ENCODE measurements around the gene ACKR2. TPM values are rescaled to one million over a fixed set of nuclear protein-coding genes. Genes with fewer than 3 reads are reported as not detected.

ACKR2 gene
- total and polyA plus RNA-seq, 2 of the 13 experiments (the other 11 are each of a cell fraction or from before 2014, with no cell fraction given), result 1.1 to 1.9 TPM

DNA sequence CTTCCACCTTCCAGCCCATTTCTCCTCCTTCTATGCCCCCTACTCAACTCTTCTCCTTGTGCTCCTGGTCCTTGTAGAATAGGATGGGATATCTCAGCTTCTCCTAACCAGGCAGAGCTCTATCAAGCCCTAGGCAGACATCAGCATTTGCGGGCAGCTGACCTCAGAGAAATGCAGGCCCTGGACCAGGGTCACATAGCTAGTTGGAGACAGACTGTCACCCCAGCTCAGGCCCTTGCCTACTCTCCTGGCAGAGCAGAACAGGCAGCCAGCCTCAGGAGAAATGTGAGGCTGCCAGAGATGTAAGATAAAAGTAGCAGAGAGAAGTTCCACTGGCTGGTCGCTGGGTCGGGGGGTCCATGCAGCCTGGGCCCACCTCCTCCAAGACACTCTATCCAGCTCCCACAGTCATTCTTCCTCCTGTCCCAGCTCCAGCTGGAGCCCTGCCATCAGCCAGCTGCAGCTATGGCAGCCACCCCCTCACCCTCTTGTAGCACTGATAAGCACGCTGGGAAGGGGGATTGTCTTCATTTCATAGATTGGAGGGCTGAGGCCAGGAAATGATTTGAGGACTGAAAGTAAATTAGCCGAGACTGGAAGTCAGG is 62.4 kb downstream of the ACKR2 start (continued):
- TF ChIP-seq, protein P1, sequence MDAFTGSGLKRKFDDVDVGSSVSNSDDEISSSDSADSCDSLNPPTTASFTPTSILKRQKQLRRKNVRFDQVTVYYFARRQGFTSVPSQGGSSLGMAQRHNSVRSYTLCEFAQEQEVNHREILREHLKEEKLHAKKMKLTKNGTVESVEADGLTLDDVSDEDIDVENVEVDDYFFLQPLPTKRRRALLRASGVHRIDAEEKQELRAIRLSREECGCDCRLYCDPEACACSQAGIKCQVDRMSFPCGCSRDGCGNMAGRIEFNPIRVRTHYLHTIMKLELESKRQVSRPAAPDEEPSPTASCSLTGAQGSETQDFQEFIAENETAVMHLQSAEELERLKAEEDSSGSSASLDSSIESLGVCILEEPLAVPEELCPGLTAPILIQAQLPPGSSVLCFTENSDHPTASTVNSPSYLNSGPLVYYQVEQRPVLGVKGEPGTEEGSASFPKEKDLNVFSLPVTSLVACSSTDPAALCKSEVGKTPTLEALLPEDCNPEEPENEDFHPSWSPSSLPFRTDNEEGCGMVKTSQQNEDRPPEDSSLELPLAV (CRISPR knock-in tag; conservative IDR thresholded peaks at IDR 0.05; ENCODE audit: low read depth), result no peak
- no peak for TF ChIP-seq ARNTL (CRISPR knock-in tag; IDR thresholded peaks at IDR 0.05)
- TF ChIP-seq EEA1 (CRISPR knock-in tag; IDR thresholded peaks at IDR 0.05; ENCODE audit: borderline replicate concordance), result no peak

DNA sequence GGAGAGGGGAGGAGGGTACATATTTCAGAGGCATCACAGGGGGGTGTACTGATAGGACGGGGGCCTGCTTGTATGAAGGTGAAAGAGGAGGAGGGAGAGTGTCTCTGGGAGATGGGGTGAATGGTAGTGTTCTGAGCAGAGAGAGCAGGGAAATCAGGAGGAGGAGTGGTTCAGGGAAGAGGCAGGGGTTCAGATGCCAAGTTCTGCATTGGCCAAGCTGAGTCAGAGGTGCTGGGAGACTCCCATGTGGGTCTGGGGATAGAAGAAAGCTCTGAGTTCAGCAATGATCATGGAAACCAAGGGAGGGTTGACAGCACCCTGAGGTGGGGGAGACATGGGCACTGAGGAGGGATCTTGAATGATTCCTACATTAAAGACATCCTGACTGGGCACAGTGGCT is 63.5 kb downstream of the ACKR2 start:
- FAIRE-seq, result no peak
- H3K27me3 ChIP-seq (ENCODE audit: control insufficient read depth in 1 of 2, insufficient read depth in 2 of 2, low read length in 2 of 2), result no peaks in the 10 kb centered on the region
- WGBS (ENCODE audit: low lambda C conversion rate), result 93% methylated on average over 1 of the region's 1 CpG

More for the DNA sequence above, 63.5 kb downstream of the ACKR2 start:
- TF ChIP-seq SMAD9 (CRISPR knock-in tag; IDR thresholded peaks at IDR 0.05) (no peak), CCAR2 (optimal IDR thresholded peaks at IDR 0.05; ENCODE audit: low read depth, low read length) (no peak), ZNF350 (CRISPR knock-in tag; IDR thresholded peaks at IDR 0.05; ENCODE audit: borderline replicate concordance, low read depth) (no peak), NR2C2 (CRISPR knock-in tag; IDR thresholded peaks at IDR 0.05; ENCODE audit: borderline replicate concordance) (no peak)
- no peak overlapping the region for H3K4me2 ChIP-seq (ENCODE audit: low read depth, low read length)
- intact Hi-C loops (cut with micrococcal nuclease; ENCODE audit: unreplicated experiment) (no loop called here), in situ Hi-C loops (cut with HindIII; ENCODE audit: extremely low pct_ligation_motif_present, low pct_unique_long_range_greater_than_20kb) (no loop called here)
- no peak overlapping the region for H3K27ac ChIP-seq (ENCODE audit: extremely low read length, insufficient read depth, low read length)
- ChIA-PET CTCF (ENCODE audit: low intra/inter-chr PET ratio, low total read pairs) (no interaction called here), POLR2A (interaction anchor here (1.0 to 1.4 kb wide), 2 partner anchors 20 to 68 kb away, joined by 3 to 4 read pairs; partner anchors contain the start of gene HIGD1A)
- BruUV-seq (replicated peaks), result no TSS peak
- peaks cover 61% of the 10 kb centered on the region for H3K4me1 ChIP-seq (ENCODE audit: insufficient read depth, low read length)
- no peak overlapping the region for H3K4me3 ChIP-seq (replicated peaks in 1 of 3; ENCODE audit: insufficient read depth in 1 of 3, low read depth in 2 of 3, low read length in 3 of 3)
- H3K9ac ChIP-seq (ENCODE audit: insufficient read depth, low read depth, low read length), result no peak overlapping the region
- no peaks in the 10 kb centered on the region for H3K9me3 ChIP-seq (ENCODE audit: low read length)
- H3K79me2 ChIP-seq (ENCODE audit: insufficient read depth, low read length), result no peaks in the 10 kb centered on the region
- H3K36me3 ChIP-seq (replicated peaks in 1 of 2; ENCODE audit: control insufficient read depth in 1 of 2, insufficient read depth in 2 of 2, low read length in 2 of 2), result no peaks in the 10 kb centered on the region
- no peak overlapping the region for H2AFZ ChIP-seq (ENCODE audit: low read length)
- H4K20me1 ChIP-seq (ENCODE audit: insufficient read depth, low read length), result no peaks in the 10 kb centered on the region
- DNase-seq (ENCODE audit: low spot score) (no peak), ATAC-seq (no peak)
